K562 (cell line): Measurements from ENCODE around the gene PRKRIP1. TPM values are rescaled to one million over a fixed set of nuclear protein-coding genes. Genes with fewer than 3 reads are reported as not detected.
A peak's percentile ranks its signal among the peaks of the same experiment; 100 is the strongest.

Experiments used
- ARID2 ChIP-seq: fragments of 450-650 bp; IDR thresholded peaks from 2 replicates; pipeline ENCODE4 v1.6.1; 2017; ENCODE audit warnings: antibody characterized with exemption, mild to moderate bottlenecking
- CHAMP1 ChIP-seq: fragments of 450-650 bp; IDR thresholded peaks from 2 replicates; pipeline ENCODE4 v1.6.1; 2016; ENCODE audit warnings: mild to moderate bottlenecking
- ETV6 ChIP-seq, 3 experiments: fragments of 150-350 bp in 1 of 3; sonication (generic) in 1 of 3; formaldehyde crosslinking in 1 of 3; IDR thresholded peaks; 2 replicates each; pipeline versions ENCODE4 v1.6.1 to v1.8.0; 2014 to 2022; ENCODE audit warnings: borderline replicate concordance in 2 of 3, low read depth in 2 of 3, antibody characterized with exemption in 1 of 3, low read length in 1 of 3, mild to moderate bottlenecking in 1 of 3, missing genetic modification reagents in 1 of 3
- FOS ChIP-seq: IDR thresholded peaks from 3 replicates; pipeline ENCODE4 v1.6.1; 2011; ENCODE audit not compliant: insufficient read length; ENCODE audit errors: extremely low read depth
- HEY1 ChIP-seq: fragments of 250-450 bp; sonication (Bioruptor Pico); IDR thresholded peaks from 2 replicates; pipeline ENCODE4 v1.5.0; 2020; ENCODE audit warnings: mild to moderate bottlenecking, moderate library complexity, borderline replicate concordance
- HMG20A ChIP-seq: fragments of 450-650 bp; formaldehyde crosslinking; conservative IDR thresholded peaks from 2 replicates; pipeline ENCODE4 v1.4.0; 2020; ENCODE audit warnings: mild to moderate bottlenecking, mixed read lengths
- HMGN3 ChIP-seq: IDR thresholded peaks from 2 replicates; pipeline ENCODE4 v1.6.1; 2011; ENCODE audit warnings: borderline replicate concordance, low read depth, mild to moderate bottlenecking, mixed read lengths, low read length; ENCODE audit not compliant: insufficient read length; ENCODE audit errors: extremely low read depth
- ILK ChIP-seq: fragments of 450-650 bp; IDR thresholded peaks from 2 replicates; pipeline ENCODE4 v1.6.1; 2016; ENCODE audit warnings: missing genetic modification characterization, low read depth, mild to moderate bottlenecking, missing compliant biosample characterization, moderate library complexity, borderline replicate concordance
- MXI1 ChIP-seq: IDR thresholded peaks from 2 replicates; pipeline ENCODE4 v1.6.1; 2011; ENCODE audit warnings: low read depth, mild to moderate bottlenecking, improper control_type of control experiment, low read length
- PHB ChIP-seq: fragments of 250-450 bp; sonication (Bioruptor Pico); IDR thresholded peaks from 2 replicates; pipeline ENCODE4 v1.5.0; 2021
- TCF3 ChIP-seq: sonication (generic); formaldehyde crosslinking; IDR thresholded peaks from 2 replicates; pipeline ENCODE4 v1.4.0; 2020; ENCODE audit warnings: mild to moderate bottlenecking, missing genetic modification reagents
- TFAP4 ChIP-seq: sonication (generic); formaldehyde crosslinking; IDR thresholded peaks from 2 replicates; pipeline ENCODE4 v1.8.0; 2022; ENCODE audit warnings: missing genetic modification reagents, mild to moderate bottlenecking, moderate library complexity, borderline replicate concordance
- WHSC1 ChIP-seq: IDR thresholded peaks from one replicate; pipeline ENCODE4 v1.6.1; 2012; ENCODE audit warnings: low read length, control low read depth, inconsistent platforms
- ZNF124 ChIP-seq: sonication (generic); formaldehyde crosslinking; IDR thresholded peaks from 2 replicates; pipeline ENCODE4 v1.8.1; 2022; ENCODE audit warnings: missing genetic modification reagents
- ZNF140 ChIP-seq: fragments of 250-450 bp; sonication (Bioruptor Pico); IDR thresholded peaks from 2 replicates; pipeline ENCODE4 v1.8.0; 2021; ENCODE audit warnings: moderate library complexity, mild to moderate bottlenecking, inconsistent platforms
- ZNF23 ChIP-seq: fragments of 250-450 bp; sonication (Bioruptor Pico); IDR thresholded peaks from 2 replicates; pipeline ENCODE4 v1.4.0; 2020; ENCODE audit warnings: mild to moderate bottlenecking
- ZNF316 ChIP-seq: fragments of 450-650 bp; IDR thresholded peaks from 2 replicates; pipeline ENCODE4 v1.6.1; 2016
- ZNF436 ChIP-seq: fragments of 250-450, 450-650 bp; sonication (Bioruptor Pico); formaldehyde crosslinking; IDR thresholded peaks from 2 replicates; pipeline ENCODE4 v1.7.0; 2020; ENCODE audit warnings: mild to moderate bottlenecking
- ZNF507 ChIP-seq: conservative IDR thresholded peaks from 2 replicates; pipeline ENCODE4 v1.6.1; 2017; ENCODE audit warnings: missing genetic modification characterization, missing compliant biosample characterization
- ZNF764 ChIP-seq: fragments of 250-450 bp; sonication (Bioruptor Pico); IDR thresholded peaks from 2 replicates; pipeline ENCODE4 v1.4.0; 2020; ENCODE audit warnings: low read depth, mild to moderate bottlenecking, moderate library complexity
- polyA plus RNA-seq, 8 experiments: library from polyadenylated mRNA; depleted of rRNA in 4 of 8; stranded (reverse) in 5 of 8; unstranded in 3 of 8; fragments of >200 nt; fragmentation: Nextera tagmentation in 2 of 8; fragmentation: Illumina TruSeq in 1 of 8; extraction: Ambion mirVana in 2 of 8; extraction: Trizol in 1 of 8; gene quantifications; 2 replicates each; pipeline versions ENCODE4 v1.2.1 to v1.2.3, GENCODE V29; 2011 to 2014; ENCODE audit warnings: inconsistent platforms in 1 of 8, missing spikeins in 1 of 8
- total RNA-seq, 7 experiments: library from RNA; depleted of rRNA in 6 of 7; stranded (reverse); fragments of >200 nt in 6 of 7; fragmentation: Illumina TruSeq in 2 of 7; extraction: Trizol in 2 of 7; gene quantifications; 2 replicates each; pipeline versions ENCODE4 v1.2.1 to v1.2.3, GENCODE V29; 2011 to 2021; ENCODE audit warnings: low replicate concordance in 1 of 7
- TF ChIP-seq, protein P1 (sequence below): fragments of 250-450 bp; sonication (Bioruptor Pico); IDR thresholded peaks from 2 replicates; pipeline ENCODE4 v1.8.0; 2021; ENCODE audit warnings: moderate library complexity, mild to moderate bottlenecking, inconsistent platforms

PRKRIP1 gene
- total and polyA plus RNA-seq, 9 of the 15 experiments (the other 6 are each of a cell fraction or from before 2014, with no cell fraction given) = 14.9 to 52.1 (median 19.8) TPM

GRCh38 chr7:102472126-102473041 is 76.2 kb downstream of the PRKRIP1 start (continued):
- TF ChIP-seq PHB (CRISPR knock-in tag) (no peak), ZNF124 (no peak), FOS (no peak), ETV6 (IDR thresholded peaks at IDR 0.05; ENCODE audit: borderline replicate concordance in 1 of 2, low read depth in 2 of 2, low read length in 1 of 2) (no peak), ETV6 (CRISPR knock-in tag; IDR thresholded peaks at IDR 0.05; ENCODE audit: borderline replicate concordance) (no peak), ZNF436 (CRISPR knock-in tag) (no peak), ILK (no peak), ARID2 (no peak), CHAMP1 (no peak), ZNF764 (CRISPR knock-in tag) (no peak), ZNF316 (no peak), HMGN3 (peak; percentile 38), ZNF507 (tag) (no peak), ZNF23 (CRISPR knock-in tag) (no peak), ZNF140 (CRISPR knock-in tag) (no peak), MXI1 (no peak), HEY1 (no peak), TFAP4 (CRISPR knock-in tag) (no peak), HMG20A (no peak), WHSC1 (no peak), TCF3 (CRISPR knock-in tag) (peak; percentile 31; the same call in 1 of the 2 replicates)
- TF ChIP-seq, protein P1, sequence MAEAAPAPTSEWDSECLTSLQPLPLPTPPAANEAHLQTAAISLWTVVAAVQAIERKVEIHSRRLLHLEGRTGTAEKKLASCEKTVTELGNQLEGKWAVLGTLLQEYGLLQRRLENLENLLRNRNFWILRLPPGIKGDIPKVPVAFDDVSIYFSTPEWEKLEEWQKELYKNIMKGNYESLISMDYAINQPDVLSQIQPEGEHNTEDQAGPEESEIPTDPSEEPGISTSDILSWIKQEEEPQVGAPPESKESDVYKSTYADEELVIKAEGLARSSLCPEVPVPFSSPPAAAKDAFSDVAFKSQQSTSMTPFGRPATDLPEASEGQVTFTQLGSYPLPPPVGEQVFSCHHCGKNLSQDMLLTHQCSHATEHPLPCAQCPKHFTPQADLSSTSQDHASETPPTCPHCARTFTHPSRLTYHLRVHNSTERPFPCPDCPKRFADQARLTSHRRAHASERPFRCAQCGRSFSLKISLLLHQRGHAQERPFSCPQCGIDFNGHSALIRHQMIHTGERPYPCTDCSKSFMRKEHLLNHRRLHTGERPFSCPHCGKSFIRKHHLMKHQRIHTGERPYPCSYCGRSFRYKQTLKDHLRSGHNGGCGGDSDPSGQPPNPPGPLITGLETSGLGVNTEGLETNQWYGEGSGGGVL (CRISPR knock-in tag) = no peak
